Vagina (tissue), 2 donors: Measurements from ENCODE around the gene EYS. TPM values are rescaled to one million over a fixed set of nuclear protein-coding genes. Genes with fewer than 3 reads are reported as not detected.

Source experiments
- DNase-seq, 2 donors: peaks; one replicate each; pipeline ENCODE4 v3.0.0-alpha.2; 2017; ENCODE audit errors: extremely low spot score in 2 of 2
- H3K27ac ChIP-seq: fragments of 200-600 bp; sonication (generic); one replicate; pipeline ENCODE4 v1.5.1; 2019
- H3K27me3 ChIP-seq: fragments of 200-600 bp; sonication (generic); one replicate; pipeline ENCODE4 v1.5.1; 2019
- H3K36me3 ChIP-seq, 2 donors: fragments of 200-600 bp; sonication (generic); one replicate each; pipeline ENCODE4 v1.5.1; 2017 to 2019
- H3K4me1 ChIP-seq: fragments of 200-600 bp; sonication (generic); one replicate; pipeline ENCODE4 v1.5.1; 2019
- H3K4me3 ChIP-seq, 2 donors: fragments of 200-600 bp; sonication (generic); 1 replicate in 1 of 2; 2 replicates in 1 of 2; pipeline ENCODE4 v1.5.1; 2016 to 2019
- H3K9me3 ChIP-seq: fragments of 200-600 bp; sonication (generic); one replicate; pipeline ENCODE4 v1.5.1; 2019
- POLR2A ChIP-seq, 2 donors: fragments of 450-650 bp; IDR thresholded peaks; one replicate each; pipeline ENCODE4 v1.6.1; 2017; ENCODE audit warnings: antibody characterized with exemption in 2 of 2, mild to moderate bottlenecking in 2 of 2, moderate library complexity in 2 of 2
- POLR2AphosphoS5 ChIP-seq, 2 donors: sonication (generic); formaldehyde crosslinking; IDR thresholded peaks; one replicate each; pipeline ENCODE4 v1.9.0; 2017; ENCODE audit warnings: antibody characterized with exemption in 2 of 2, mild to moderate bottlenecking in 2 of 2, low read depth in 1 of 2; ENCODE audit not compliant: insufficient read depth in 1 of 2
- intact Hi-C: fragments of 100-400 bp; cut with DNase I; formaldehyde crosslinking; loops from one replicate; pipeline ENCODE4 v1.15.1; 2023
- total RNA-seq: library from RNA; depleted of rRNA; stranded (reverse); fragments of >200 nt; gene quantifications from one replicate; pipeline ENCODE4 v1.2.3, GENCODE V29; 2016
- TF ChIP-seq, protein P1 (sequence below), 3 experiments: fragments of 450-650 bp in 2 of 3; fragments of 200-600 bp in 1 of 3; sonication (generic) in 1 of 3; IDR thresholded peaks; one replicate each; pipeline ENCODE4 v1.5.1; 2017 to 2019; ENCODE audit warnings: antibody characterized with exemption in 3 of 3, mild to moderate bottlenecking in 2 of 3, moderate library complexity in 2 of 3

Gene EYS
- total RNA-seq, 1 donor from 2014 or later = not detected

DNA sequence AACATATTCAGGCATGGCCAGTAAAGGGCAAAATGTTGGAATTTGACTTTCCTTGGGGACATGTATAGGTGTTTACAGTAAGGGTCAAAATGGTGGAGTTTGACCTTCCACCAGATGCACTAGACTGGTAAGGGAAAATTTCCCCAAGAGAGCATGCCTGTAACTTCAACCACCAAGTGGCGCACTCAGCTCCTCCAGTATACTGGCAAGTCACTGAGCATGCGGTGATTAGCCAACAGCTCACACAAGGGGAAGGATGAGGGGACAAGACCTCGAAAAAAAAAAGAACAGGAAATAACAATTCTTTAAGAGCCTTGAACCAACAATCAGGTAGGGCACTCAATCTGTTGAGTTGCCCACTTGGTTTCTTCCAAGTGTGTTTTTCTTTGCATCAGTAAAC, 140.9 kb downstream of the EYS start:
- intact Hi-C loops = no loop called here
- TF ChIP-seq POLR2A (IDR thresholded peaks at IDR 0.05) = no peak
- TF ChIP-seq POLR2AphosphoS5 (IDR thresholded peaks at IDR 0.05; ENCODE audit: insufficient read depth in 1 of 2, low read depth in 1 of 2) = no peak
- TF ChIP-seq, protein P1, sequence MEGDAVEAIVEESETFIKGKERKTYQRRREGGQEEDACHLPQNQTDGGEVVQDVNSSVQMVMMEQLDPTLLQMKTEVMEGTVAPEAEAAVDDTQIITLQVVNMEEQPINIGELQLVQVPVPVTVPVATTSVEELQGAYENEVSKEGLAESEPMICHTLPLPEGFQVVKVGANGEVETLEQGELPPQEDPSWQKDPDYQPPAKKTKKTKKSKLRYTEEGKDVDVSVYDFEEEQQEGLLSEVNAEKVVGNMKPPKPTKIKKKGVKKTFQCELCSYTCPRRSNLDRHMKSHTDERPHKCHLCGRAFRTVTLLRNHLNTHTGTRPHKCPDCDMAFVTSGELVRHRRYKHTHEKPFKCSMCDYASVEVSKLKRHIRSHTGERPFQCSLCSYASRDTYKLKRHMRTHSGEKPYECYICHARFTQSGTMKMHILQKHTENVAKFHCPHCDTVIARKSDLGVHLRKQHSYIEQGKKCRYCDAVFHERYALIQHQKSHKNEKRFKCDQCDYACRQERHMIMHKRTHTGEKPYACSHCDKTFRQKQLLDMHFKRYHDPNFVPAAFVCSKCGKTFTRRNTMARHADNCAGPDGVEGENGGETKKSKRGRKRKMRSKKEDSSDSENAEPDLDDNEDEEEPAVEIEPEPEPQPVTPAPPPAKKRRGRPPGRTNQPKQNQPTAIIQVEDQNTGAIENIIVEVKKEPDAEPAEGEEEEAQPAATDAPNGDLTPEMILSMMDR (IDR thresholded peaks at IDR 0.05) = no peak
- Histone ChIP-seq H3K4me1 (no peaks in the 10 kb centered on the region), H3K4me3 (no peak overlapping the region), H3K27ac (no peak overlapping the region), H3K36me3 (no peaks in the 10 kb centered on the region), H3K9me3 (no peaks in the 10 kb centered on the region), H3K27me3 (no peaks in the 10 kb centered on the region)
- no peak for DNase-seq

DNA sequence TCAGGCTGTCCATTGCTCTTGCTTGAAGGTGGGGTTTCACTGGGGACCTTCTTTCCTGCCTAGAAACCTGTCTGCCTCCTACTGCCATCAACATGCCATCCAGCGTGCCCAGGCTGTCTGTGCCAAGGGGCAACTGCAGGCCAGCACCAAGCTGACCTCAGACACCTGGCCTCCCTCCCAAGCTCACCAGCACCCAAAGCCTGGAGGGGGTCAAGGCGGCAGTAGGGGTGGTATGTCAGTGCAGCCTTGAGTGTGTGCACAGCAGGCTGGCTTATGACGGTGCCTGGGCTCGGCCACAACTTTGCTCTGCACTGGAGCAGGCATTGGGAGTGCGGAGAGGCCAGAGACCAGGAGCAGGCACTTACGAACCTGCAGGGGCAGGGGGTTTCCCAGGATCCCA, 149.0 kb downstream of the EYS start:
- Histone ChIP-seq H3K4me1 (no peaks in the 10 kb centered on the region), H3K36me3 (no peaks in the 10 kb centered on the region), H3K4me3 (no peak overlapping the region), H3K9me3 (no peaks in the 10 kb centered on the region), H3K27ac (no peak overlapping the region), H3K27me3 (no peaks in the 10 kb centered on the region)
- no peak for DNase-seq
- no peak for TF ChIP-seq POLR2AphosphoS5 (IDR thresholded peaks at IDR 0.05; ENCODE audit: insufficient read depth in 1 of 2, low read depth in 1 of 2)
- intact Hi-C loops = no loop called here

DNA sequence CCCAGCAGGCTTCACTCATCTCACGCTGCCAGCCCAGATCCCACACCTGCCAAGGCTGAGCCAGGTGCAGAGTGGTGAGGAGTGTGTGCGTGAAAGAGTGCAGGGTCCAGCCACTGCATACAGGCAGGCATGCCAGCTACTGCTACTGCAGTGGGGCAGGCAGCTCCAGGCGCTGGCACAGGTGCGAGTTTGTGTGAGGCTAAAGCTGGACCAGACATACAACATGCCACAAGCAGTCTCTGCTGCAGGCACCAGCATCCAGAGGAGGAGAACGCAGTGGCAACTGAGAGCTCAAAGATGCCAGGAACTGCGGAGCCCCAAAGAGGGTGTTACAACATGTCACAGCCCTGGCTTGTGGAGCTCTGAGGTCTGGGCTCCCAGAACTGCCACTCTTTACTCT, 149.8 kb downstream of the EYS start:
- Histone ChIP-seq H3K36me3 (no peaks in the 10 kb centered on the region), H3K27me3 (no peaks in the 10 kb centered on the region), H3K4me1 (no peaks in the 10 kb centered on the region), H3K9me3 (no peaks in the 10 kb centered on the region), H3K4me3 (no peak overlapping the region), H3K27ac (no peak overlapping the region)
- intact Hi-C loops = no loop called here
- TF ChIP-seq POLR2AphosphoS5 (IDR thresholded peaks at IDR 0.05; ENCODE audit: insufficient read depth in 1 of 2, low read depth in 1 of 2) = no peak
- TF ChIP-seq, protein P1 (IDR thresholded peaks at IDR 0.05) = no peak
- TF ChIP-seq POLR2A (IDR thresholded peaks at IDR 0.05) = no peak
- DNase-seq = no peak

DNA sequence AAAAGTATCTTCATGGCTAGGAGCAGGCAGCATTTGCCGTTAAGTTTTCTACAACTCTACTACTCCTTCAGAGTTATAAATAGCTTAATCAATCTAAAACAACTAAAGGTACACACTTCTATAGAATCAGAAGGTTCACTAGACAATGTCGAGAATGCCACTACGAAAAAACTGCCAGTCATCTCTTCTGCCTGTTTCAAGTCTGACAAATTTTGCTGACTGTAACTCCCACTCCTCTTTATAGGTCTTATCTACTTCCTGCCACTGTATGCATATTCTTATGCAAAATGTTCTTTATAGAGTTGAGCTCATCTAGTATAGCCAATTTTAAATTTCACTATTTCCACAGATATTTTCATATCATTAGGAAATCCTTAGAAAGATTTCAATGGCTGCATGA, 160.1 kb downstream of the EYS start:
- H3K27ac ChIP-seq = no peak overlapping the region
- TF ChIP-seq POLR2A (IDR thresholded peaks at IDR 0.05) (no peak), POLR2AphosphoS5 (IDR thresholded peaks at IDR 0.05; ENCODE audit: insufficient read depth in 1 of 2, low read depth in 1 of 2) (no peak)
- TF ChIP-seq, protein P1 (IDR thresholded peaks at IDR 0.05) = no peak
- no peak overlapping the region for H3K4me3 ChIP-seq
- no peaks in the 10 kb centered on the region for H3K27me3 ChIP-seq
- H3K9me3 ChIP-seq = no peaks in the 10 kb centered on the region
- no peaks in the 10 kb centered on the region for H3K36me3 ChIP-seq
- no peaks in the 10 kb centered on the region for H3K4me1 ChIP-seq
- intact Hi-C loops = no loop called here
- no peak for DNase-seq

DNA sequence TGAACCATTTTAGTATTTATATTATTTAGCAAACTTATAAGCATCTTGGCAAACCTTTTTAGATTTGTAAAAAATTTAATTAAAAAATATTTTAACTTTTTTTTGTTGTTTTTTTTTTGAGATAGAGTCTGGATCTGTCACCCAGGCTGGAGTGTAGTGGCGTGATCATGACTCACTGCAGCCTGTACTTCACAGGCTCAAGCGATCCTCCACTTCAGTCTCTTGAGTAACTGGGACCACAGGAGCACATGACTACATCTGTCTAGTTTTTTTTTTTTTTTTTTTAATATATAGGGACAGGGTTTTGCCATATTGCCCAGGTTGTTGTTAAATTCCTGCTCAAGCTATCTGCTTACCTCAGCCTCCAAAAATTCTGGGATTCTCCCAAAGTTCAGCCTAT, 161.1 kb downstream of the EYS start:
- no peaks in the 10 kb centered on the region for H3K4me1 ChIP-seq

More for the DNA sequence above, 161.1 kb downstream of the EYS start:
- Histone ChIP-seq H3K9me3 (no peaks in the 10 kb centered on the region), H3K27me3 (no peaks in the 10 kb centered on the region), H3K4me3 (no peak overlapping the region), H3K27ac (no peak overlapping the region), H3K36me3 (no peaks in the 10 kb centered on the region)
- no peak for TF ChIP-seq POLR2AphosphoS5 (IDR thresholded peaks at IDR 0.05; ENCODE audit: insufficient read depth in 1 of 2, low read depth in 1 of 2)
- no peak for TF ChIP-seq POLR2A (IDR thresholded peaks at IDR 0.05)
- TF ChIP-seq, protein P1 (IDR thresholded peaks at IDR 0.05) = no peak
- no peak for DNase-seq
- intact Hi-C loops = no loop called here
